Measurements from ENCODE around the gene FAM53A.
"Not testable (repeated sequence)": the region's sequence is repeated elsewhere in the genome, so short reads cannot be mapped to it uniquely, and the experiment has no call there.

FAM53A gene

DNA sequence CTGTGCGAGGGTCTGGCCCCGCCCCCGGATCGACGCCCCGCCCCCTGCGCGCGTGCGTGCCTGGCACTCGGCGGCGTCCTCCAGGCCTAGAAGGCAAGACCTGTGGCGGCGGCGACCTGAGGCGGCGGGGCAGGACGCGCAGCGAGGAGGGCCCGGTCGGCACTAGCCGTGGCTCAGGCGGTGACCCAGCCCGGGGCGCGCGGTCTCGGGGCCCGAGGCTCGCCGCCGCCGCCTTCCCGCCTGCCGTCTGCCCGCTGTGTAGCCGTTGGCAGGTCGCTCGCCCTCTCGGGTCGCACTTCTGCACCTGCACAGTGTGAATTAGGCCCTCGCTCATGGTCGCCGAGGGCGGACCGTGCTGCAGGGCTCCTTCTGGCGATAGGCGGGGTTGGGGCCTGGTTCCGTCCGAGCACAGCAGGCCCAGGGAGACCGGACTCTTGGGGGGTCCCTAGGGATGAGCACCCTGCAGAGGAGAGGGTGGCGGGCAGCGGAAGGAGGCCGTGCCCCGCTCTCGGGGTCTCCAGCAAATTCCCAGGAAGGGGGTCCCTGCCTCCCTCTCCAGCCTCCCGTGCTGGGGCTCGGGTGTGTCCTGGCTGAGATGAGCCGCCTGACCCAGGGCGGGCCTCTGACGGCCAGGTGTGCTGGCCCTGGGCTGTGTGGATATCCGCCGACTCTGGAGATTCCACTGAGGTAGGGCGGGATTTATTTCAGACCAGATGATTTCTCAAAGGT lies 557 bp upstream of the FAM53A start:
- no peak for DNase-seq

DNA sequence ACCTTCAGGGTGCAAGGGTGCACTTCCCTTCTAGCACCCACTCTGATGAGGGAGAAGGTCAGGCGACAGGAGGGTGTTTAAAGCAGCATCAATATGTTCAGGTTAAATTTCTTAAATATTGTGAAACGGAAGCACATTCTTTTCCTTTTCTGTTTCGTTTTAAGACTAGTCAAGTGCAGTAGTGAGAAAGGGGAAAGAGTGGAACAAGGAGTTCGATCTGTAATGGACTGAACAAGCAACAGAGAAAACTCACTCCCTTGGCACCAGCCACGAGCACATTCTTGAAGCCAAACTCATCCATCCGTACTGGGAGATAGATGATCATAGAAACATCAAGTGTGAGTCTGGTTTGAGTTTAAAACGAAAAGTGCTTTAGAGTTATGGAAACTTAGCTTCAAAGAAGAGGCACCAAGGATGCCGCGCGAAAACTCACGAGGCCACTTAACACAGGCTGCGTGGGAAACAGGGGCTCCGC lies 815 bp downstream of the FAM53A start:
- DNase-seq = peak; percentile 34

DNA sequence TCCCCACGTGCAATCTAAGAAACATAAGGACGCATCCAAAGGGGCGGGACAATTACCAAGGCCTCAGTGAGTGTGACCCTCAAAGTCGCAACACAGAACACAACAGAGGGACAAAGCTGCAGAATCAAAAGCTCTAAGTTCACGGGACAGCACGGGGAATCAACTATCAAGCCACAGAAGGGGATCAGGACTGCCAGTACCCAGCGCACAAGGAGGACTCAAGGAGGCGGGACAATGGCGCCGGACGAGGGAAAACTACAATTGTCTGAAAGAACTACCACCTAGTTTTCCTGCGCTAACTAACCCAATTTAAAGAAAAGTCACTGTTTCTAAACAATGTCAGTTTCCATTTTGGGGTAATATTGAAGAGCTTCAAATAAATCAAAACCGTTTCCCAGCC lies 1.3 kb downstream of the FAM53A start:
- DNase-seq = no peak

DNA sequence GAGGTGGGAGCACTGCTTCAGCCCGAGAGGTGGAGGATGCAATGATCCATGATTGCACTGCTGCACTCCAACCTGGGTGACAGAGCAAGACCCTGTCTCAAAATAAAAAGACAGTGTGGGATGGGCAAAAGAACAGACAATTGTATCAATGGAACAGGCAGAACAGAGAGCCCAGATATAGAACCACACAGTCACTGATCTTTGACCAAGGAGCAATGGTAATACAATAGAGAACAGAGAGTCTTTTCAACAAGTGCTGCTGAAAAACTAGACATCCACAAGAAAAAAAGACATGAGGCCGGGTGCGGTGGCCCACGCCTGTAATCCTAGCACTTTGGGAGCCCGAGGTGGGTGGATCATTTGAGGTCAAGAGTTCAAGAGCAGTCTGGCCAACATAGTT lies 5.9 kb downstream of the FAM53A start:
- no peak for DNase-seq

DNA sequence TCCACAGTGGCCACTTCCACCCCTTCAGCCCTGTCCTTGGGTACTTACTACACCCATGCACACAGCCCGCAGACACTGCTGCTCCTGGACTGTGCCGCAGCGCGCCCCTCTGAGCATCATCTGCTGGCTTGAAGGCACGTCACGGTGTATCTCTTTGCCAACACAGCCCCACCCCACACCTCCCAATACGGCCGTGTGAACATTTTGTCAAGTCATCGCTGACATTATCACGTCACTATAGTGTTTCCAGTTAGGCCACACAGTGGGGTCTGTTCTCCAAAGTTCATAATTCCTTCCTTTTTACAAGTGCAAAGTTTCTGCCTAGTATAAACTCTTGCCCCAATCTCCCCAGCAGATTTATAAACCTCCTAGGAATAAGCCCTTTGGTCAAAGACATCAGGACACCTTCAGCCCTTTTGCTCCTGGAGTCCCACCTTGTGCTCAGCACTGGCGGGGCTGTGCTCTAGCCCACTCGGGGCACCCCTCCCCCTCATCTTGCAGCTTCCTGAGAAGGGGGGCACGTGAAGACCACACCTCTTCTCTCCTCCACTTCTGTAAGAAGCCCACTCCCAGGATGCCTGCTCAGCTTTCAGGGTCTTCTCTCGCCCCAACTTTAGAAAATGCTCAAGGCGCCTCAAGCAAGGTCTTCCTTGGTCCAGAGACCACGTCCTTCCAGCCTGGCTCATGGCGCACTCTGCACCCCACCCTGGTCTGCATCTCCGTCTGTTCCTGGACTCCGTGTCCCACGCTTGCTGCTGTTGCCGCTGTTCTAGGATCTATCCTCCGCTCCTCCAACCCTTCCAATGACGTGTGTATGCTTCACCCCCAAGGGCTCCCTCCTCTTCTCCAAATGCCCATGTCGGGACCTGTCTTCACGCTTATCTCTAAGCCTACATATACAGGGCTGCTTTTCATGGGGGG lies 7.2 kb downstream of the FAM53A start:
- no peak for DNase-seq

DNA sequence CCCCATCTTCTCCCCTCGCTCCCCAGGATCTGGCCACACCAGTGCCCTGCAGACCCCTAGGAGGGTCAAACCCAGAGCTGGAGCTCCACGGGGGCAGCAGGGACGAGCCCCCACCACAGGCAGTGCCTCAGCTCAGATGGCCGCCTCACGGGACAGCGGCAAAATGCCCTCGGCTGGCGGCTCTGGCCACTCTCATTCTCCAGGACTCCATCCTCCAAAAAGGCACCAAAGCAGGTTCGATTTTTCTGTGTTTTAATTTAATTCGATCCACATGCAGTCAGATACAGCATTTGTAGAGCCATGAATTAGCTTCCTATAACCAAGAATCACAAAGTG lies 8.3 kb downstream of the FAM53A start:
- DNase-seq = no peak

DNA sequence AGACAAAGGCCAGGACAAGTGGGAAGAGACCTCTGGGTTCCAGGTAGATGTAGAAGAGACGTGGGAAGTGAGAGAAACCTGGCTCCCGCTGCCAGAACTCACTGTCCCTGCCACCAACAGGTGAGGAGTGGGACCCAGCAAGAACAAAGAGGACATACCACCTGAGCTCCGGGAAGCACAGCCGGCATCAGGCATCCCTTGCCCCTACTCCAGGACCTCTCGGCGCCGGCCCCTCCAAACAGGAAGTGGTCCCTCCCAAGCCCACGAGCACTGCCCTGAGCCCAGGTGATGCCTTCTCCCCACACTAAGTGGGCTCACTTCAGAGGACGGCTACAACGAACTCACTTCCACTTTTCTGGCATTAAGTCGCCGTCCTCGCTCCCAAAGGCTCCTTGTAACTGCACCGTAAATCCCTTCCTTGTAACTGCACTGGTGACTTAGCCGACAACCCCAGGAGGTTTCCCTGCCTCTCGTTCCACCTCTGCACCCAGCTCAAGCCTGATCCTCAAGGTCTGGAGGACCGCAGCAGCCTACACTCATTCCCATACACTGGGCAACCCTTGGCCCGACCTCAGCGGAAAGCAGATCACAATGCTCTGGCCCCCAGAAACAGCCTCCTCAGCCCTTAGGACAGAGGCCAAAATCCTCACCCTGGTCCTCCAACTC lies 8.8 kb downstream of the FAM53A start:
- no peak for DNase-seq

DNA sequence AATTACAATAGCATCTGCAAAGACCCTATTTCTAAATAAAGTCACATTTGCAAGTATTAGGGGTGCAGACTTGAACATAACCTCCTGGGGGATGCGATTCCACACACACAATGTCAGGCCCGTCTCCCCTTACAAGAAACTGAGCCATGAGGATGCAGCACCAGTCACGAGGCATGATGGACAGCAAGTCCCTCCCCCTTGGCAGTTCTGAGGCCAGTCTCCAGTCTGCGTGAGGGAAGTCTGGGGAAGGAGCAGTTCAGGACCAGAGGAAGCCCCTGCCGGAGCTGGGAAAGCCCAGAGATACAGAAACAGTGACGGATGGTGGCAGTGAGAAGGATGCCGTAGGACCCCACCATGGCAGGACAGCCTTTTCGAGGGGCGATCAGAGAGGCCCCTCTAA lies 9.4 kb downstream of the FAM53A start:
- DNase-seq = no peak

DNA sequence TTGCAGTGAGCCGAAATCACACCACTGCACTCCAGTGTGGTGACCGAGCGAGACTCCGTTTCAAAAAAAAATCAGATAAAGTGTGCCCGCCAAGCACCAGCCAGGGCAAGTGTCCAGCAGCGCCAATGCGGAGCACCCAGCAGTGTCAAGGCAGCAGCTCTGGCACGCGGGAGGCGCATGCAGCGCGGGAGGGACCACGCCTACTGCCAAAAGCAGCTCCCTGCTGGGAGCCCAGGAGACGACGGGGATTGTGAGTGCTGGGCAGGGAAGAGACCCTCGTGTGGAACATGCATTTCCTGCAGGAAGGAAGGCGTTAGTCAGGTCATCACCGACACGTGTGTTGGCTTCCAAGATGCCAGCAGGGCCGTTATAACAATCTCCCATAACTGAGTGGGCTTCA lies 10.4 kb downstream of the FAM53A start:
- DNase-seq = no peak

DNA sequence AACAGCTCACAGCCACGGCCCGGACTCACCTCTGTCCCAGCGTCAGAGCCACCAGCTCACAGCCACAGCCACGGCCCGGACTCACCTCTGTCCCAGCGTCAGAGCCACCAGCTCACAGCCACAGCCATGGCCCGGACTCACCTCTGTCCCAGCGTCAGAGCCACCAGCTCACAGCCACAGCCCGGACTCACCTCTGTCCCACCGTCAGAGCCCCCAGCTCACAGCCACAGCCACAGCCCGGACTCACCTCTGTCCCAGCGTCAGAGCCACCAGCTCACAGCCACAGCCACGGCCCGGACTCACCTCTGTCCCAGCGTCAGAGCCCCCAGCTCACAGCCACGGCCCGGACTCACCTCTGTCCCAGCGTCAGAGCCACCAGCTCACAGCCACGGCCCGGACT lies 13.1 kb downstream of the FAM53A start:
- not testable (repeated sequence) for DNase-seq

DNA sequence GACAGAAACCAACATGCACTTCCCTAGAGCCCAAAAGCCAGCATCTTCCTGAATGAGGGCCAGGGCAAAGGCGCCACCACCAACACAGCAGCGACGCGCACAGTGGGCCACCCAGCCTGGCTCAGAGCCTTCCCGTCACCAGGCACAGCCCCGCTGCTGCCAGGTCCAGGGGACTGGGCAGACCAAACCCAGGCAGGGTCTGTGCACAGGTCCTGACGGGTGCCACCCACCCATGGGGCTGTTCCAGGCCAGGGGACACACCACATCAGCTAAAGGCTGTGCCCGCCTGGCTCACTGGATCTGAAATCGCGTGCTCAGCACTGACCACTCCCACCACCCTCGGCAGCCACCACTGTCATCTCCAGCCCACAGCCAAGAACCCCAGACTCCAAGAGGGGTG lies 13.8 kb downstream of the FAM53A start:
- DNase-seq = no peak

DNA sequence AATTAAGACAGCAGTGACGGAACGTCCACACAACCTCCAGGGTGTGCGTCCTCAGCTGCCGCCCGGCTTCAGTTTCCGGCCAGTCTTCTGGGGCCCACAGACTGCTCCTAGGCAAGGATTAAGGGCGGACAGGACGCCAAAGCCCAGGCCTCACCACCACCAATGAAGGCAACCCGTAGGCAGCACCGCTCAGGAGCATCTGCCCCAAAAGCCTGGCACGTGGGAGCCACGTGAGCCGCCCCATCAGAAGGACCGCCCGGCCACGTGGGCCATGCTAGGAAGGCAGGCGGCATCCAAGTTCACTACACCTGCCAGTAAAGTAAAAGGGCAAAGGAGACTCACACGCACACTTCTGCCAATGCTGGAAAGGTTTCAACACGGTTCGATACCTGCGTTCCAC lies 14.3 kb downstream of the FAM53A start:
- DNase-seq = no peak

DNA sequence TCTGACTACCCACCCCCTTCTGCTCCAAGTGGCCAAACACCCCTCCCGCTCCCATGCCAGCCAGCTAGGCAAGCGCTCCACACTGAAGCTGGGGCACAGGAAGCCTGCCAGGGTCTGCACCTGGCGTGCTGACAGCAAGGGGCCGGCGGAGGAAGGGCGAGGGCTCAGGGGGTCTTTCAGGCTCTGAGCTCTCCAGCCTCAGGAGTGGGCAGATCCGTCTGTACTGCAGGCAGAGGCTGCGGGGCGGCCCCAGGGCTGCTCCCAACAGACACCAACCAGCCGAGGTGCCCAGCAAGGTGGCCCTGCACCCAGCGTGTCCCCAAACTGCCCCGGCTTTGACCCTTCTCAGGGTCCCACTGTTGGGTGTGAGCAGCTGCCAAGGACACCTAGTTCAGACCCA lies 14.8 kb downstream of the FAM53A start:
- DNase-seq = no peak

DNA sequence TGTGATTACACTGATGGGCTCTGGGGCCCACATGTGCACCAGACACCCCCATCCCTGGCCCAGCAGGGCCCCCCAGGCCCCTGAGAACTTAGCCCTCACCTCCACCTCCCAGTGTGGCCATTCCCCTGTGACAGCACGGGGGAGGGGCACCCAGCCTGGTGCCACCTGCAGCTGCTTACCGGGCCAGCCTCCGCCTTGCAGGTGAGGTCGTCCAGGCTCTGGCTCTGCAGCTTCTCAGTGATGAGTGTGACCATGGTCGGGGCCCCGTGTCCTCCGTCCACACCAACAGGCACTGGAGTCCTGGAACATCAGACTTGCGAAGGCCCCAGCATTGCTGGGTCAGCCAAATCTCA lies 15.6 kb downstream of the FAM53A start:
- DNase-seq = no peak

DNA sequence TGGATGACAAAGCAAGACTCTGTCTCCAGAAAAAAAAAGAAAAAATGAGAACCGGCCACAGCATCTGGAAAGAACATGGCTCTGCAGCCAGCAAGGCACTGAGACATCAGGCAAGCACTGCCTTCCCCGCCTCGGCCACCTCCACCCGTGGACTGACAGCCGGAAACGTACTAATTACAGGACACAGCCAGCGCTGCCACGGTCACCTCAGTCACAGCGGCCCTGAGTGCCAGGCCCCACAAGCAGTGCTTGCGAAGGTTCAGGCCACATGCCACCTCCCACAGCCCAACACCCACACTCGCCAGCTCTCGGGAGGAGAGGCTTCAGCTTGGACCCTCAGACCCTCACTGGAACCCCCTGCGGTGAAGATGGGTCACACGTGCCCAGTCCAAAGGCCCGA lies 16.8 kb downstream of the FAM53A start:
- no peak for DNase-seq

DNA sequence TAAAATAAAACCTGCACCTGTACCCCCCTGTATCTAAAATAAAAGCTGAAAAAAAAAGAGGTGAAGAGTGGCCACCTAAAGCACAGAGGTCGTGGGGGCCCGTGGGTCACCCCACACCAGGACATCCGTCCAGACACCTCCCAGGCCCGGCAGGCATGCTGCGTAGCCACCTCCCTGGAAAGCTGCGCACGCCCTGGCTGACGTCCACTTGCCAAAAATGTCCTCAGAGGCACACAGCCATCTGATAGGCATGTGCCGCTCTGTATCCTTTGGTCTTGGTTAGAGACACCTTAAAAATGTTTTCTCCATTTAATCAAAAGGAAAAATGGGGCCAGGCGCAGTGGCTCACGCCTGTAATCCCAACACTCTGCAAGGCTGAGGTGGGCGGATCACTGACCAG lies 17.7 kb downstream of the FAM53A start:
- DNase-seq = no peak

DNA sequence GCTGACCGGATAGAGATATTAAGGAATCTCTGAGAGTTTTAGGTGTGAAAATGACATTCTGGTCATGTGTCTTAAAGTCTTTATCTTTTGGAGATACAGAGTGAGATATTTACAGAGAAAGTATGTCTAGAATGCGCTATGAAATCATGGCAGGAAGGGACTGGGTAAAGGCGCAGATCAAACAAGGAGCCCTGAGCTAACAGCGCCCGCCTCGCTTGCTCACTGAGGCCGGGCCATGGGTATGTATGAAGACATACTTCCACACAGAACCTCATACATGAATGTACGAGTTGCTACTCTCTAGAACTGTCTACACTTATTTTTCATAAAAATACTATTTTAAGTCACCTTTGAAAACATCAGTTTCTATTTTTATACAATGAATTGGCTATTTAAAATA lies 20.0 kb downstream of the FAM53A start:
- DNase-seq = no peak

DNA sequence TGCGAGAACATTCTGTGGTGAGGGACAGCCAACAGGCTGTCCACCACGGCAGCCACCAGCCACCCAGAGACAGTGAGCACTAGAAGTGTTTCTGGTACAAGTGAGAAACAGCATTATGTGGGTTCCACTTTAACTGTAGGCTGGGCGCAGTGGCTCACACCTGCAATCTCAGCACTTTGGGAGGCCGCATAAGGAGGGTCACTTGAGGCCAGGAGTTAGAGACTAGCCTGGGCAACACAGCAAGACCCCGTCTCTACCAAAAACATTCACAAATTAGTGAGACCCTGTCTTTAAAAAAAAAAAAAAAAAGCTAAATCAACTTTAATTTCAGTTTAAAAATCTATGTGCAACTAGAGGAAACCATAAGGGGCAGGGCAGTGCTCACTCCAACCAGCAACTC lies 20.6 kb downstream of the FAM53A start:
- DNase-seq = no peak

DNA sequence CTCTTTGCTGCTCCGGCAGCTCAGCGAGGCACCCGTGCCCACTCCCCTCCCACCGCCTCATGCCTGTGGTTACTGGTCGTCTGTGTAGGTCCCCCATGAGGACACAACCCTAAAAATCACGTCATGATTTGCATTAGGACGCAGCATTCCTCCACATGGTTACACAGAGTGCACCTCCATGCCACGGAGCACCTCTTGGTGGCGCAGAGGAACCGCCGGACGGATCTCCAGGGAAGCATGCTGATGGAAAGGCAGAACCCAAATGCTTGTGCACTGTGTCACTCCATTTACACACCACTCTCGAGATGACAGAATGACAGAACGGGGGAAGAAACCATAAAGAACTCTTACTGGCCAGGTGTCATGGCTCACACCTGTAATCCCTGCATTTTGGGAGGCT lies 22.4 kb downstream of the FAM53A start:
- no peak for DNase-seq

DNA sequence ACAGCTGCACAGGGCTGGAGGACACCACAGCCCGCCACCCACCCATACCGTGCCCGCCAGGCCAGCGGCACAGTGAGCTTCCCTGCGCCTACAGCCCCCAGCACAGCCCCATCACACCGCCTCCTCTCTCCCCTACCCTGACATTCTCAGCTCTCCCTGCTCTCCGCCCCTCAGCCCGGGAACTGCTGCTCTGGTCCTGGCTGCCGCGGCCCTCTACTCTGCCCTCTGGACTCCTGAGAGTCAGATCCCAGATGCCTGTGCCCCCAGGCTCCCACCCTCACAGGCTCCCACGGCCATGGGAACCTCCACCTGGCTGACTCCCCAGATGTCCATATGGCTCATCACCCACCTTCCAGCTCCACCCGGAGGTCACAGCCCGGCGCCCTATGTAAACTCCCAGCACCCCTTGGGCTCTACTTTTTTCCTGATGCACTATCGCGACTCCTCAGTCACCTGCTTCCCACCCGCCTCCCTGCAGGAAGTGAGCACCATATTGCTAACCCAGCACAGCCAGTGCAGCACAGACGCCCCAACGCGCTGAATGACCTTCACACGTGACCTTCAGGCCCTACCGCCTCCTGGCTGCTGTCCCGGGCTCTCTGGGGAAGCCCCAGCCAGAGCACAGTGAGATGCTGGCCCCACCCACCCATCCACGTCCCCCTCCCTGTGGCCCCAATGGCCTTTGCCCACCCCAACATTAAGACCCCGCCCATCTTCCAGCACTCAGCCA lies 23.0 kb downstream of the FAM53A start:
- DNase-seq = no peak

DNA sequence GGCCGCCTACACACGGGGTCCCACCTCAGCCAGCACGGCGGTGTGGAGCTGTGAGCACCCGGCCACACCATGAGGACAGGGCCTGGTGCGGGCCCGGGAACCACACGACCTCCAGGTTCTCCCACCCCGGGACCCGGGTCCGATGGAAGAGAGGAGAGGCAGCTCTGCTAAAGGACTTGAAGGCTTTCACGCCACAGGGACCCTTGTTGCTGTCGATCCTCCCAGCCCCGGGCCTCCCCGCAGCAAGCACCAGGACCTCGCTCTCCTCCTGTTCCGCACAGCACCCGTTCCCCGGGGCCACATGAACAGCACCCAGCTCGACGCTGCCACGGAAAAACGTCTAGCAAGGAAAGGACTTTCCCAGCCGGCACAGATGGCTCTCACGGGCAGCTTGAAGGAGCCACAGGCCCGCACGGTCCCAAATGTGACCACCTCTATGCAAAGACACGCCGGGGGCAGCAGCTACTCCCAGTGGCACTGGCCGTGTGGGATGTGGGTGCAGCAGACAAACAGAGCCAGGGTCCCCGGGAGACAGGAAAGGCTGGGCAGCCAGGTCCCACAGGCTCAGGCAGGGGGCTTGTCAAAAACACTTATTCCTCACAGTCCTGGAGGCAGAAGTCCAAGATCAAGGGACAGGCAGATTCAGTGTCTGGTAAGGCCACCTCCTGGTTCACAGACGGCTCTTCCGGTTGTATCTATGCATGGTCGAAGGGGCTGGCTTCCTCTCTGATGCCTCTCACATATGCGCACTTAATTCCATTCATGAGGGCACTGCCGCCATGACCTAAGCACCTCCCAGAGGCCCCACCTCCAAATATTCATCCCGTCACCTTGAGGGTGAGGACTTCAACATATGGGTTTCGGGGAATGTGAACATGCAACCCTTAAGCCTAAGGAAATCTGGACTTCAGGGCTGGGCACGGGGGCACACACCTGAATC lies 24.7 kb downstream of the FAM53A start:
- DNase-seq = no peak

DNA sequence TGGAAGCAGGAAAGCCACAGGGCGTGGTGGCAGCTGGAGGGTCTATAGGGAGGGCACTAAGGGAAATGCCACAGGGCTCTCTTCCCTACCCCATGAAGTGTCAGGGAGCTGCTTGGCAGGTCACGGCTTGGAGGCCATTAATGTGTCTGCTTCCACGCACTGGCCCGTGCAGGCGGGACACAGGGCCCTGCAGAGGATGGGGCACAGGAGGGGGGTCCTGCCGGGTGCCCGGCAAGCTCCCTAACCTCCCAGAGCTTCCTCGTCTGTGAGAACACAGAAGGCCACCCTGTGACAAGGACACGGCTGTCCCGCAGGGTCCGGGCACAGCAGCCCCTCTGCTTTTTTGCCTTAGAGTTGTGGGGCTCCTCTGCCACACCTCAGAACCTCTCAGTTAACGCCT lies 25.5 kb downstream of the FAM53A start:
- DNase-seq = no peak

All from CD4-positive, alpha-beta T cell treated with Interleukin-17A for 1 hour (primary cell).